Coronary artery (tissue), 2 donors: Measurements from ENCODE around the gene ITGB2.

Experiments
- DNase-seq: peaks from one replicate; pipeline ENCODE4 v3.0.0-alpha.2; 2017; ENCODE audit warnings: low spot score
- H3K27ac ChIP-seq, 2 donors: fragments of 200-600 bp; sonication (generic); one replicate each; pipeline ENCODE4 v1.5.1; 2016 to 2019
- H3K4me3 ChIP-seq: fragments of 200-600 bp; sonication (generic); 2 replicates; pipeline ENCODE4 v1.5.1; 2016; ENCODE audit warnings: mild to moderate bottlenecking, moderate library complexity
- CTCF ChIP-seq: fragments of 200-600 bp; sonication (generic); IDR thresholded peaks from one replicate; pipeline ENCODE4 v1.5.1; 2019; ENCODE audit warnings: antibody characterized with exemption

The ITGB2 gene

GRCh38 chr21:44887126-44887806 lies 33.4 kb downstream of the ITGB2 start:
- DNase-seq = no peak
- Histone ChIP-seq H3K27ac (no peak overlapping the region), H3K4me3 (no peak overlapping the region)
- TF ChIP-seq CTCF = no peak

- TF ChIP-seq CTCF = no peak
- no peak overlapping the region for H3K4me3 ChIP-seq
- DNase-seq = no peak
Measured at GRCh38 chr21:44886113-44887075, 34.3 kb downstream of the ITGB2 start.

GRCh38 chr21:44885615-44886014 lies 35.1 kb downstream of the ITGB2 start:
- no peak for DNase-seq
- TF ChIP-seq CTCF = no peak
- H3K4me3 ChIP-seq = no peak overlapping the region
- no peak overlapping the region for H3K27ac ChIP-seq

More at GRCh38 chr21:44886113-44887075, 34.3 kb downstream of the ITGB2 start:
- no peak overlapping the region for H3K27ac ChIP-seq

- Histone ChIP-seq H3K27ac (no peak overlapping the region), H3K4me3 (no peak overlapping the region)
- TF ChIP-seq CTCF = no peak
- no peak for DNase-seq
Measured at GRCh38 chr21:44884097-44884496, 36.6 kb downstream of the ITGB2 start.

- H3K4me3 ChIP-seq = no peak overlapping the region
- TF ChIP-seq CTCF = no peak
- DNase-seq = no peak
- no peak overlapping the region for H3K27ac ChIP-seq
Measured at GRCh38 chr21:44883250-44883649, 37.4 kb downstream of the ITGB2 start.

- no peak for TF ChIP-seq CTCF
- Histone ChIP-seq H3K4me3 (no peak overlapping the region), H3K27ac (peak overlapping the region in 1 of 2 donors; percentile 69)
- DNase-seq = no peak
Measured at GRCh38 chr21:44881198-44881872, 39.4 kb downstream of the ITGB2 start.
